ENCODE measurements around the gene DKK3. TPM values are rescaled to one million over a fixed set of nuclear protein-coding genes. Genes with fewer than 3 reads are reported as not detected.

Gene DKK3
- total and polyA plus RNA-seq, 4 donors = 3.1 to 9.9 (median 7.1) TPM

DNA sequence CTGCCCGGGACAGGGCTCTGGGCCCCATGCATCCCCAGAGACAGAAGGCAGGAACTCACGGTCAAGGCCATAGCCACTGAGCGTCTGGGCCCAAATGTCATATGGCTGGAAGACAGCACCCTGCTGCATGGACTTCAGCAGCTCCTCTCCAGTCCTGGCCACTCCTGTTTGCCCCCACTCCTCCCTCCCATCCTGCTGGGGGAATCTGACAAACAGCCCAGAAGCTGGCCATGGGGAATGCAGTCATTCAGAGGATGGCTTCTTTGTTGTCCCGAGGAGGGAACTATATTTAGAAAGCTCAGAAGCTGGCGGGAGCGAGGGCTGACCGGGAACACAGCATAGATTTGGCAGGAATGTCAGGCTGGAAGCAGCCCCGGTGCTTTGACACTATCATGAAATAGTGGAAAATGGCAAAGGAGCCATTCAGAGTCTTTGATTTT lies 35.0 kb downstream of the DKK3 start:
- no peak overlapping the region for H3K9ac ChIP-seq (ENCODE audit: low read depth in 1 of 2, low read length in 2 of 2)
- H3K4me3 ChIP-seq (ENCODE audit: low read depth in 1 of 3, low read length in 3 of 3) = no peak overlapping the region
- DNase-seq (ENCODE audit: low spot score) = peak; percentile 33
- no peaks in the 10 kb centered on the region for H3K27me3 ChIP-seq (ENCODE audit: control insufficient read depth in 4 of 4, insufficient read depth in 4 of 4, low read length in 3 of 4)
- peak overlapping the region in 1 of 2 donors; percentile 42 for H3K27ac ChIP-seq (ENCODE audit: low read depth in 1 of 2, low read length in 2 of 2)
- H3K4me1 ChIP-seq (ENCODE audit: control insufficient read depth in 4 of 4, insufficient read depth in 4 of 4, low read length in 3 of 4) = peaks cover 11 to 24% (median 17%) of the 10 kb centered on the region in 4 donors
- TF ChIP-seq CTCF (IDR thresholded peaks at IDR 0.05; ENCODE audit: low read depth, low read length, missing input control) = no peak
- TF ChIP-seq SP1 (IDR thresholded peaks at IDR 0.05) = peak; percentile 45
- TF ChIP-seq FOXA1 (IDR thresholded peaks at IDR 0.05) = no peak
- no peak for TF ChIP-seq ZBTB33 (IDR thresholded peaks at IDR 0.05)
- TF ChIP-seq GABPA (IDR thresholded peaks at IDR 0.05 in 1 of 2, conservative IDR thresholded peaks at IDR 0.05 in 1 of 2) = no peak
- no peak for TF ChIP-seq TAF1 (conservative IDR thresholded peaks at IDR 0.05)
- TF ChIP-seq HNF4G (IDR thresholded peaks at IDR 0.05) = no peak
- TF ChIP-seq REST (IDR thresholded peaks at IDR 0.05) = peak; percentile 82
- peak; percentile 17 to 52 for TF ChIP-seq HNF4A (conservative IDR thresholded peaks at IDR 0.05)
- peak; percentile 11 for TF ChIP-seq NR2F2 (IDR thresholded peaks at IDR 0.05)
- TF ChIP-seq FOXA2 (IDR thresholded peaks at IDR 0.05) = no peak
- TF ChIP-seq RXRA (IDR thresholded peaks at IDR 0.05) = peak; percentile 32 to 58
- peak in 1 of 2 donors; percentile 34 for TF ChIP-seq JUND (IDR thresholded peaks at IDR 0.05)
- peak in 1 of 2 donors; percentile 28 for TF ChIP-seq RAD21 (IDR thresholded peaks at IDR 0.05)
- no peak for TF ChIP-seq EGR1 (IDR thresholded peaks at IDR 0.05; ENCODE audit: low read depth in 2 of 2)
- TF ChIP-seq MAX (IDR thresholded peaks at IDR 0.05) = peak; percentile 15
- TF ChIP-seq ATF3 (IDR thresholded peaks at IDR 0.05) = no peak
- peak; percentile 75 for TF ChIP-seq YY1 (IDR thresholded peaks at IDR 0.05)
- H3K9me3 ChIP-seq (ENCODE audit: control insufficient read depth in 4 of 4, low read length in 3 of 4) = no peaks in the 10 kb centered on the region
- 27% methylated on average over 8 of the region's 8 CpGs for WGBS
- H3K36me3 ChIP-seq (ENCODE audit: control insufficient read depth in 4 of 4, insufficient read depth in 3 of 4, low read depth in 1 of 4, low read length in 3 of 4) = no peaks in the 10 kb centered on the region
